Duodenal mucosa (tissue), 2 donors: ENCODE data around the gene LIX1.
"Not testable (repeated sequence)": the region's sequence is repeated elsewhere in the genome, so short reads cannot be mapped to it uniquely, and the experiment has no call there.

ENCODE experiments used
- H3K27ac ChIP-seq: one replicate; pipeline ENCODE4 v1.7.0; 2013; ENCODE audit warnings: low read depth, low read length
- H3K27me3 ChIP-seq, 2 donors: one replicate each; pipeline ENCODE4 v1.7.0; 2013; ENCODE audit warnings: low read length in 2 of 2, control low read depth in 1 of 2; ENCODE audit not compliant: insufficient read depth in 2 of 2, control insufficient read depth in 1 of 2
- H3K36me3 ChIP-seq, 2 donors: one replicate each; pipeline ENCODE4 v1.7.0; 2013; ENCODE audit warnings: low read length in 2 of 2, control low read depth in 1 of 2; ENCODE audit not compliant: insufficient read depth in 2 of 2, control insufficient read depth in 1 of 2
- H3K4me1 ChIP-seq, 2 donors: one replicate each; pipeline ENCODE4 v1.7.0; 2013; ENCODE audit warnings: low read length in 2 of 2, control low read depth in 1 of 2; ENCODE audit not compliant: insufficient read depth in 2 of 2, control insufficient read depth in 1 of 2
- H3K4me3 ChIP-seq, 2 donors: one replicate each; pipeline ENCODE4 v1.7.0; 2013; ENCODE audit warnings: low read length in 2 of 2, low read depth in 1 of 2
- H3K9ac ChIP-seq, 2 donors: one replicate each; pipeline ENCODE4 v1.7.0; 2013; ENCODE audit warnings: low read length in 2 of 2, low read depth in 1 of 2
- H3K9me3 ChIP-seq, 2 donors: one replicate each; pipeline ENCODE4 v1.7.0; 2013; ENCODE audit warnings: low read length in 2 of 2, control low read depth in 1 of 2; ENCODE audit not compliant: control insufficient read depth in 1 of 2

LIX1 gene

DNA sequence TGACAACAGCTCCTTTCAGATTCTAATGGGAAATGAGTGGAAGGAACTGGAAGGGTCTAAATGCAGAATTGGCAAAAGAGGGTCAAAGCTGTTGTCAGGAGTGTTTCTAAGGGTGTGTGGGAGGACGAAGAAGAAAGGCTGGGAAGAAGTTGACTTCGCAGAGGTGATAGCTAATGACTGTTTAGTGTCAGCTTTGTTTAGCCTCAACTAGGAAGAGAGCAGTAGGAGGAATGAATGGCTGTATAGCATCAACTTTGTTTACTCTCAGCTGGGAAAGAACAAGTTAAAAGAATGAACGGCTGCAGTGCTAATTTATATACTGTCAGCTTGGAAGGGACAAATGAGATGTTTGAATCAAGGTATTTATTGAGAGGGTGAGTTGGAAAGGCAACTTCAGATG is 5.9 kb upstream of the LIX1 start:
- no peaks in the 10 kb centered on the region for H3K36me3 ChIP-seq
- no peaks in the 10 kb centered on the region for H3K27me3 ChIP-seq
- H3K27ac ChIP-seq: no peak overlapping the region
- no peak overlapping the region for H3K4me3 ChIP-seq
- H3K9ac ChIP-seq: no peak overlapping the region
- no peaks in the 10 kb centered on the region for H3K9me3 ChIP-seq
- no peaks in the 10 kb centered on the region for H3K4me1 ChIP-seq

GRCh38 chr5:97143704-97144103 is 1.3 kb upstream of the LIX1 start:
- Histone ChIP-seq H3K27me3 (peaks cover 0 to 4% of the 10 kb centered on the region in 2 donors), H3K9ac (no peak overlapping the region), H3K4me1 (no peaks in the 10 kb centered on the region), H3K27ac (no peak overlapping the region), H3K9me3 (no peaks in the 10 kb centered on the region), H3K4me3 (no peak overlapping the region), H3K36me3 (no peaks in the 10 kb centered on the region)

GRCh38 chr5:97141539-97141938 is 872 bp downstream of the LIX1 start:
- no peak overlapping the region for H3K9ac ChIP-seq
- H3K9me3 ChIP-seq: no peaks in the 10 kb centered on the region
- no peak overlapping the region for H3K27ac ChIP-seq
- no peaks in the 10 kb centered on the region for H3K36me3 ChIP-seq
- no peaks in the 10 kb centered on the region for H3K4me1 ChIP-seq
- H3K4me3 ChIP-seq: no peak overlapping the region
- H3K27me3 ChIP-seq: peaks cover 0 to 4% of the 10 kb centered on the region in 2 donors

- Histone ChIP-seq H3K27me3 (peaks cover 0 to 4% of the 10 kb centered on the region in 2 donors), H3K9ac (no peak overlapping the region), H3K4me3 (no peak overlapping the region), H3K27ac (no peak overlapping the region), H3K4me1 (no peaks in the 10 kb centered on the region), H3K36me3 (no peaks in the 10 kb centered on the region), H3K9me3 (no peaks in the 10 kb centered on the region)
Measured at GRCh38 chr5:97141031-97141430, 1.4 kb downstream of the LIX1 start.

DNA sequence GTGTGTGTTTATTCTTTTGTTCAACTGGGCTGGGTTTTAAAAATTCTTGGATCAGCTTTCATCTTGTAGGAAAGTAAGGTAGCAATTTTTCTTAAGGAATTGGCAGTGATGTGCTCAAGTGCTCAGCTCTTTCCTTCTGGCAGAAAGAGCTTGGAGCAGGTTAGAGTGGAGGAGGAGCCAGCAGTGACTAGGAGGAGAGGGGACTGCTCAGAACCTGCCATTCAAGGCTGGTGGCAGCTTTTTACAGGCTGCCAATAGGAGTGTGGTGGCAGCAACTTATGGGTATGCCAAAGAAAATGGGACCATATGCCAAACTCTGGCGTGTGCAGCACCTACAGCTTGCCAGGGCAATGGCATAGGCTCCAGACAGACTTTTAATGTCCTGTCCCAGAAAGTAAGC is 2.2 kb downstream of the LIX1 start:
- not testable (repeated sequence) for H3K27me3 ChIP-seq, H3K27ac ChIP-seq, H3K9me3 ChIP-seq, H3K4me1 ChIP-seq, H3K4me3 ChIP-seq, H3K36me3 ChIP-seq, H3K9ac ChIP-seq

GRCh38 chr5:97136475-97136874 is 5.9 kb downstream of the LIX1 start:
- peaks cover 0 to 4% of the 10 kb centered on the region in 2 donors for H3K27me3 ChIP-seq
- H3K9ac ChIP-seq: no peak overlapping the region
- H3K4me3 ChIP-seq: no peak overlapping the region
- no peaks in the 10 kb centered on the region for H3K9me3 ChIP-seq
- no peaks in the 10 kb centered on the region for H3K4me1 ChIP-seq
- no peak overlapping the region for H3K27ac ChIP-seq
- H3K36me3 ChIP-seq: no peaks in the 10 kb centered on the region

DNA sequence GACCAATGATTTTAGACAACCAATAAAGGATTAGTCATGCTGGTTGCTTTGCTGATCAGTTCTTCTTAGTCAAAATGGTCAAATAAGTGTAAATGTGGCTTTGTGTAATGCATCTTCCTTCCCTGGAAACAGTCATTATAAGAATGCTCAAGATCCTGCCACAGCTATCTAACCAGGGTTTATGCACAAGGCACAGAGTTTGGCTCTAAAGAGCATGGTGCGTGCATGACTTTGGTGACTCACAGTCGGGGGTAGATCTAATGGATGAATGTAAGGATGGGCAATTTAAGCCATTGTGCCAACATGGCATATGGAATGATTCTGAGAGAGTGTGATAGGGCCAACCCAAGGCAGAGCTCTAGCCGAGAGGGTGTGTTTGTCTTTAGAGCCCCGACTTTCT is 6.5 kb downstream of the LIX1 start:
- no peaks in the 10 kb centered on the region for H3K9me3 ChIP-seq
- no peak overlapping the region for H3K4me3 ChIP-seq
- H3K27me3 ChIP-seq: peaks cover 0 to 4% of the 10 kb centered on the region in 2 donors
- no peak overlapping the region for H3K27ac ChIP-seq
- H3K36me3 ChIP-seq: no peaks in the 10 kb centered on the region
- H3K9ac ChIP-seq: no peak overlapping the region
- H3K4me1 ChIP-seq: no peaks in the 10 kb centered on the region

DNA sequence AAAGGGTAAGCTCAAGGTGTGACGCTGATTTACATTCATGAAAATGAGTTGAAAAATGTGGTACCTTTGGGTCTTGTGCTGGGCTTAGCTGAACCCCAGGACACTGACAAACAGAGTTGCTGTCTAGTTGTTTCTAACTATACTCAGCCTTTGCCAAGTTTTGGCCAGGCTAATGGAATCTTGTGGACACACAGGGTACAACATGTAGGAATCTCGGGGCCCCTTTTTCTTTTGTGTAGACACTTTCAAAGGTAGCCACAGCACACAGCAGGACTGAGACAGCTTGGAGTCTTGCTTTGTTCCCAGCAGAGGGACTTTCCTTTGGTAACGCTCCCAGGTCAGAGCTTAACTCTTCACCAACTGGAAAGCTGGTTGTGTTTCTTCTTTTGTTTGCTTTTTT is 7.8 kb downstream of the LIX1 start:
- Histone ChIP-seq H3K36me3 (no peaks in the 10 kb centered on the region), H3K9ac (no peak overlapping the region), H3K27me3 (no peaks in the 10 kb centered on the region), H3K9me3 (no peaks in the 10 kb centered on the region), H3K27ac (no peak overlapping the region), H3K4me1 (no peaks in the 10 kb centered on the region), H3K4me3 (no peak overlapping the region)

DNA sequence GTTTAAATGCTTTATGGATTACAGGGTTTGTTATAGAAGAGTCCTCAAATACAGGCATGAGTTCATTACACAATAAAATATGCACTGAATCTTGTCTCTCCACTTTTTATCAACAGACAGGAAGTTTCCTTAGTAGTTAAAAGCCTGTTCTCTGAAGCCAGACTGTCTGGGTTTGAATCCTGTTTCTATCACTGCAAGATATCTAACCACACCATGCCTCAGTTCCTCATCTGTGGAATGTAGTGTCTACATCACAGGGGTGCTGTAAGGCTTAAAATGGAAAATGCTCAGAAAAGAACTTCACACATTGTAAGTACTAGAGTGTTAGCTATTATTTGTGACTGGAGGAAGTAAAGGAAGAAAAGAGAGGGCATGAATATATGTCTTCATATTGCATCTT is 9.3 kb downstream of the LIX1 start:
- Histone ChIP-seq H3K27ac (no peak overlapping the region), H3K27me3 (no peaks in the 10 kb centered on the region), H3K9me3 (no peaks in the 10 kb centered on the region), H3K36me3 (no peaks in the 10 kb centered on the region), H3K4me3 (no peak overlapping the region), H3K4me1 (no peaks in the 10 kb centered on the region), H3K9ac (no peak overlapping the region)

DNA sequence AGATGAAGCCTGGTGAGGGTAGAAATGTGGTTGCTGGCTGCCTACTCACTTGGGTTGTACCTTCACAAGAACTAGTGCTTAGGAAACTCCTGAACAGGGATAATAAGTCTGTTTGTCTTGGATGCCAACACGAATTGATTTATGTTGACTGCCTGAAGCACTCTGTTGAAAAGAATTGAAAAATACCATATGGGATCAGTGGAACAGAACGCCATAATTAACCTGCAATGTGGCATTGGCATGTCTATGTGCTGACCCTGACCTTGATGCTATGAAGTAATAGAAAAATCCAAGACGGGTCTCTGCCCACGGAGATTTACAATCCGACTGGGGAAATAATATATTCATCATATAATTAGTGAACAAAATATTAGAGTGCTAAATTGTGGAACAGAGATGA is 10.5 kb downstream of the LIX1 start:
- Histone ChIP-seq H3K36me3 (no peaks in the 10 kb centered on the region), H3K9ac (no peak overlapping the region), H3K4me1 (no peaks in the 10 kb centered on the region), H3K9me3 (no peaks in the 10 kb centered on the region), H3K4me3 (no peak overlapping the region), H3K27me3 (no peaks in the 10 kb centered on the region), H3K27ac (no peak overlapping the region)

DNA sequence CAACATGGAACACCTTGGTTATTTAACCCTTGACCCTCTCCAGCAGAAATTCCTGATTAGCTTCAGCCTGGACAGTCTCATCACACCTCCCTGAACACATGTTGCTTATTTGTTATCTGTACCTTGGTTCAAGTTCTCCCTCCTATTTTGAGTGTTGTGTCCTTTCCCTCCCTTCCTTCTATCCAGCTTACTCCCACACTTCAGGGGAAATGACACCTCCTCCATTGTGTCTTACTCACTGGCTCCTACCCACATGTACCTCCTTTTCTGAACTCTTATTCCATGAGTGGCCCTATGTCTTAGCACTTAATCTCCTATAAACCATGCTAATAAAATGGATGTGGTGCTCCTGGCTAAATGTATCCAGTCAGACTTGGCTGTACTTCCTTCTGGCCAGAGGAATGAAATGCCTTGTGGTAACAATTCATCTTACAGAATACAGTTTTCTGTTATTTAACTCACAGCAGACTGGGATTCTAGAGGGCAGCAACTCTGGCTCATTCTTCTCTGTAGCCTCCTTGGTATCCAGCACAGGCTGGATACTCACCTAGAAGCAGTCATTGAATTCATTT is 11.2 kb downstream of the LIX1 start:
- H3K9ac ChIP-seq: no peak overlapping the region
- H3K9me3 ChIP-seq: no peaks in the 10 kb centered on the region
- no peak overlapping the region for H3K27ac ChIP-seq
- no peaks in the 10 kb centered on the region for H3K36me3 ChIP-seq
- no peaks in the 10 kb centered on the region for H3K27me3 ChIP-seq
- no peaks in the 10 kb centered on the region for H3K4me1 ChIP-seq
- H3K4me3 ChIP-seq: no peak overlapping the region
